Left ventricle myocardium superior (tissue), 1 donor: ENCODE results near the gene ITGAL. TPM values are rescaled to one million over a fixed set of nuclear protein-coding genes. Genes with fewer than 3 reads are reported as not detected.
"Not testable (repeated sequence)": the region's sequence is repeated elsewhere in the genome, so short reads cannot be mapped to it uniquely, and the experiment has no call there.

Source experiments
- ATAC-seq: fragments of 200-7000 bp; cut with Tn5 transposase; one replicate; pipeline ENCODE4 v1.9.1; 2020; ENCODE audit warnings: mild to moderate bottlenecking, moderate library complexity
- DNase-seq: peaks from one replicate; pipeline ENCODE4 v3.0.0-alpha.2; 2020
- intact Hi-C: fragments of 100-400 bp; cut with micrococcal nuclease; formaldehyde crosslinking; loops from one replicate; pipeline ENCODE4 v1.11.0; 2022
- long read RNA-seq: library from polyadenylated mRNA; unstranded; transcript quantifications from one replicate; pipeline ENCODE4 v2.0.0, GENCODE V29; 2021
- total RNA-seq: library from RNA; stranded (reverse); fragmentation: NEBNext Ultra II Directional; extraction: Animal tissue kit (Norgen Biotek cat#: 25700); gene quantifications from one replicate; pipeline ENCODE4 v1.2.1, GENCODE V29; 2021
- donor health status: DM: no; HTN: yes; CAD: no; lungs with severe emphysema.

ITGAL gene
- total RNA-seq, result 3.3 TPM
- long read RNA-seq, partial matches to known transcripts, result 1 of 1 reads
- long read RNA-seq, other reads (novel, unspliced or antisense), result 0 of 1 reads

- ATAC-seq, result peak; percentile 70
- intact Hi-C loops, result no loop called here
Measured at GRCh38 chr16:30472328-30472942, at the start of gene ITGAL. Gene ITGAL, plus strand, starts transcription at chr16:30472742. Its CDS starts 96 bp downstream, at chr16:30472838.

GRCh38 chr16:30428055-30428454, 44.5 kb upstream of the ITGAL start:
- no peak for DNase-seq
- intact Hi-C loops, result no loop called here
- ATAC-seq, result no peak

More at GRCh38 chr16:30472328-30472942, at the start of gene ITGAL:
- peak; percentile 46 for DNase-seq

GRCh38 chr16:30429418-30429677, 43.2 kb upstream of the ITGAL start:
- no peak for ATAC-seq
- intact Hi-C loops, result no loop called here
- no peak for DNase-seq

GRCh38 chr16:30429678-30430427, 42.7 kb upstream of the ITGAL start, which contains the start of gene DCTPP1:
Gene DCTPP1, minus strand, starts transcription at chr16:30430030. Its CDS starts 50 bp downstream, at chr16:30429980.
- DNase-seq, result peak; percentile 95
- intact Hi-C loops, result no loop called here
- ATAC-seq, result peak; percentile 99

GRCh38 chr16:30430428-30430970, 42.0 kb upstream of the ITGAL start:
- ATAC-seq (peak; percentile 17), DNase-seq (peak; percentile 35)
- intact Hi-C loops, result no loop called here

- DNase-seq (no peak), ATAC-seq (no peak)
- intact Hi-C loops, result no loop called here
Measured at GRCh38 chr16:30434852-30435251, 37.7 kb upstream of the ITGAL start.

- intact Hi-C loops, result no loop called here
- DNase-seq (no peak), ATAC-seq (no peak)
Measured at GRCh38 chr16:30437511-30438046, 35.0 kb upstream of the ITGAL start.

GRCh38 chr16:30438835-30439234, 33.7 kb upstream of the ITGAL start:
- intact Hi-C loops, result no loop called here
- ATAC-seq (no peak), DNase-seq (no peak)

GRCh38 chr16:30439720-30440348, 32.7 kb upstream of the ITGAL start:
- no peak for ATAC-seq
- intact Hi-C loops, result no loop called here

GRCh38 chr16:30443631-30444030, 28.9 kb upstream of the ITGAL start:
- DNase-seq (no peak), ATAC-seq (no peak)
- intact Hi-C loops, result no loop called here

More at GRCh38 chr16:30439720-30440348, 32.7 kb upstream of the ITGAL start:
- DNase-seq, result no peak

- intact Hi-C loops, result no loop called here
- ATAC-seq (no peak), DNase-seq (no peak)
Measured at GRCh38 chr16:30444231-30445148, 28.1 kb upstream of the ITGAL start.

- ATAC-seq, result no peak
Measured at GRCh38 chr16:30445149-30445407, 27.5 kb upstream of the ITGAL start.

GRCh38 chr16:30445408-30446202, 26.9 kb upstream of the ITGAL start, which contains the start of gene SEPHS2:
Gene SEPHS2, minus strand, starts transcription at chr16:30445874. Its CDS starts 147 bp downstream, at chr16:30445727.
- peak; percentile 99 for DNase-seq
- ATAC-seq, result peak; percentile 99
- intact Hi-C loops, result no loop called here

More at GRCh38 chr16:30445149-30445407, 27.5 kb upstream of the ITGAL start:
- no peak for DNase-seq
- intact Hi-C loops, result no loop called here

- DNase-seq (no peak), ATAC-seq (no peak)
- intact Hi-C loops, result no loop called here
Measured at GRCh38 chr16:30446203-30446595, 26.3 kb upstream of the ITGAL start.

- intact Hi-C loops, result no loop called here
- DNase-seq, result no peak
- no peak for ATAC-seq
Measured at GRCh38 chr16:30447512-30448226, 24.9 kb upstream of the ITGAL start.

GRCh38 chr16:30449116-30449435, 23.5 kb upstream of the ITGAL start:
- no peak for DNase-seq
- intact Hi-C loops, result no loop called here
- ATAC-seq, result no peak

GRCh38 chr16:30452709-30453580, 19.6 kb upstream of the ITGAL start:
- intact Hi-C loops, ATAC-seq, DNase-seq: not testable (repeated sequence)
